Measurements from ENCODE around the gene SMOC1. TPM values are rescaled to one million over a fixed set of nuclear protein-coding genes. Genes with fewer than 3 reads are reported as not detected.

Gene SMOC1
- total and polyA plus RNA-seq, 5 donors from 2014 or later = not detected

GRCh38 chr14:70011098-70011497 is 131.9 kb downstream of the SMOC1 start:
- no peaks in the 10 kb centered on the region for H3K4me1 Mint-ChIP-seq
- H3K36me3 ChIP-seq (ENCODE audit: control insufficient read depth, insufficient read depth, low read length) = no peaks in the 10 kb centered on the region
- H3K36me3 Mint-ChIP-seq = no peaks in the 10 kb centered on the region
- H3K4me1 ChIP-seq (ENCODE audit: control insufficient read depth, insufficient read depth, low read length, poor library complexity, severe bottlenecking) = no peaks in the 10 kb centered on the region
- ATAC-seq (ENCODE audit: low read depth in 2 of 2) (no peak), DNase-seq (no peak)
- no peak overlapping the region for H3K4me3 ChIP-seq (ENCODE audit: low read depth, low read length)
- H3K27me3 ChIP-seq (ENCODE audit: control insufficient read depth, insufficient read depth, low read length) = no peaks in the 10 kb centered on the region
- no peak overlapping the region for H3K27ac Mint-ChIP-seq
- H3K9me3 Mint-ChIP-seq = peaks cover 0 to 3% (median 0%) of the 10 kb centered on the region in 7 donors
- no peaks in the 10 kb centered on the region for H3K9me3 ChIP-seq (ENCODE audit: control insufficient read depth in 2 of 2, low read length in 2 of 2)
- H3K27me3 Mint-ChIP-seq = peaks cover 17% of the 10 kb centered on the region
- no peak overlapping the region for H3K4me3 Mint-ChIP-seq
- H3K27ac ChIP-seq (ENCODE audit: insufficient read depth, low read length, poor library complexity, severe bottlenecking) = no peak overlapping the region

- DNase-seq (no peak), ATAC-seq (ENCODE audit: low read depth in 2 of 2) (no peak)
- Mint-ChIP-seq H3K36me3 (no peaks in the 10 kb centered on the region), H3K4me1 (no peaks in the 10 kb centered on the region), H3K27me3 (peaks cover 17% of the 10 kb centered on the region), H3K27ac (no peak overlapping the region), H3K4me3 (no peak overlapping the region), H3K9me3 (peaks cover 0 to 3% (median 0%) of the 10 kb centered on the region in 7 donors)
- no peak overlapping the region for H3K27ac ChIP-seq (ENCODE audit: insufficient read depth, low read length, poor library complexity, severe bottlenecking)
- no peak overlapping the region for H3K4me3 ChIP-seq (ENCODE audit: low read depth, low read length)
- H3K36me3 ChIP-seq (ENCODE audit: control insufficient read depth, insufficient read depth, low read length) = no peaks in the 10 kb centered on the region
- H3K4me1 ChIP-seq (ENCODE audit: control insufficient read depth, insufficient read depth, low read length, poor library complexity, severe bottlenecking) = no peaks in the 10 kb centered on the region
- no peaks in the 10 kb centered on the region for H3K27me3 ChIP-seq (ENCODE audit: control insufficient read depth, insufficient read depth, low read length)
- H3K9me3 ChIP-seq (ENCODE audit: control insufficient read depth in 2 of 2, low read length in 2 of 2) = no peaks in the 10 kb centered on the region
These were observed 132.5 kb downstream of the SMOC1 start for GRCh38 chr14:70011708-70012107.

- peaks cover 0 to 3% (median 0%) of the 10 kb centered on the region in 7 donors for H3K9me3 Mint-ChIP-seq
- Histone ChIP-seq H3K27ac (ENCODE audit: insufficient read depth, low read length, poor library complexity, severe bottlenecking) (no peak overlapping the region), H3K9me3 (ENCODE audit: control insufficient read depth in 2 of 2, low read length in 2 of 2) (no peaks in the 10 kb centered on the region), H3K27me3 (ENCODE audit: control insufficient read depth, insufficient read depth, low read length) (no peaks in the 10 kb centered on the region), H3K4me1 (ENCODE audit: control insufficient read depth, insufficient read depth, low read length, poor library complexity, severe bottlenecking) (no peaks in the 10 kb centered on the region), H3K36me3 (ENCODE audit: control insufficient read depth, insufficient read depth, low read length) (no peaks in the 10 kb centered on the region), H3K4me3 (ENCODE audit: low read depth, low read length) (no peak overlapping the region)
- H3K4me3 Mint-ChIP-seq = no peak overlapping the region
- DNase-seq = peak in 1 of 3 donors; percentile 27
- no peaks in the 10 kb centered on the region for H3K36me3 Mint-ChIP-seq
- H3K4me1 Mint-ChIP-seq = peaks cover 0 to under 1% (median 0%) of the 10 kb centered on the region in 4 donors
- H3K27ac Mint-ChIP-seq = no peak overlapping the region
- no peak for ATAC-seq (ENCODE audit: low read depth in 2 of 2)
- peaks cover 22% of the 10 kb centered on the region for H3K27me3 Mint-ChIP-seq
These were observed 134.2 kb downstream of the SMOC1 start for GRCh38 chr14:70013271-70013873.

- no peaks in the 10 kb centered on the region for H3K9me3 ChIP-seq (ENCODE audit: control insufficient read depth in 2 of 2, low read length in 2 of 2)
- no peak overlapping the region for H3K4me3 ChIP-seq (ENCODE audit: low read depth, low read length)
- Mint-ChIP-seq H3K36me3 (no peaks in the 10 kb centered on the region), H3K27ac (no peak overlapping the region), H3K9me3 (peaks cover 0 to 3% (median 0%) of the 10 kb centered on the region in 7 donors), H3K4me3 (no peak overlapping the region), H3K27me3 (peaks cover 17% of the 10 kb centered on the region), H3K4me1 (peaks cover 0 to 2% (median 0%) of the 10 kb centered on the region in 4 donors)
- DNase-seq (no peak), ATAC-seq (ENCODE audit: low read depth in 2 of 2) (no peak)
- H3K36me3 ChIP-seq (ENCODE audit: control insufficient read depth, insufficient read depth, low read length) = no peaks in the 10 kb centered on the region
- no peaks in the 10 kb centered on the region for H3K27me3 ChIP-seq (ENCODE audit: control insufficient read depth, insufficient read depth, low read length)
- no peaks in the 10 kb centered on the region for H3K4me1 ChIP-seq (ENCODE audit: control insufficient read depth, insufficient read depth, low read length, poor library complexity, severe bottlenecking)
- no peak overlapping the region for H3K27ac ChIP-seq (ENCODE audit: insufficient read depth, low read length, poor library complexity, severe bottlenecking)
These were observed 135.3 kb downstream of the SMOC1 start for GRCh38 chr14:70014406-70015095.

GRCh38 chr14:70018230-70018629 is 139.0 kb downstream of the SMOC1 start:
- Histone ChIP-seq H3K9me3 (ENCODE audit: control insufficient read depth in 2 of 2, low read length in 2 of 2) (no peaks in the 10 kb centered on the region), H3K27ac (ENCODE audit: insufficient read depth, low read length, poor library complexity, severe bottlenecking) (no peak overlapping the region), H3K27me3 (ENCODE audit: control insufficient read depth, insufficient read depth, low read length) (no peaks in the 10 kb centered on the region), H3K4me3 (ENCODE audit: low read depth, low read length) (no peak overlapping the region), H3K36me3 (ENCODE audit: control insufficient read depth, insufficient read depth, low read length) (no peaks in the 10 kb centered on the region), H3K4me1 (ENCODE audit: control insufficient read depth, insufficient read depth, low read length, poor library complexity, severe bottlenecking) (no peaks in the 10 kb centered on the region)
- Mint-ChIP-seq H3K9me3 (peaks cover 0 to 3% (median 0%) of the 10 kb centered on the region in 7 donors), H3K27me3 (peaks cover 24% of the 10 kb centered on the region), H3K27ac (no peak overlapping the region), H3K4me3 (no peak overlapping the region), H3K36me3 (no peaks in the 10 kb centered on the region), H3K4me1 (peaks cover 0 to 2% (median 0%) of the 10 kb centered on the region in 4 donors)
- DNase-seq (no peak), ATAC-seq (ENCODE audit: low read depth in 2 of 2) (no peak)

- ATAC-seq (ENCODE audit: low read depth in 2 of 2) = peak in 1 of 2 donors; percentile 28
- Histone ChIP-seq H3K27me3 (ENCODE audit: control insufficient read depth, insufficient read depth, low read length) (no peaks in the 10 kb centered on the region), H3K27ac (ENCODE audit: insufficient read depth, low read length, poor library complexity, severe bottlenecking) (no peak overlapping the region), H3K4me1 (ENCODE audit: control insufficient read depth, insufficient read depth, low read length, poor library complexity, severe bottlenecking) (no peaks in the 10 kb centered on the region), H3K4me3 (ENCODE audit: low read depth, low read length) (no peak overlapping the region), H3K36me3 (ENCODE audit: control insufficient read depth, insufficient read depth, low read length) (no peaks in the 10 kb centered on the region), H3K9me3 (ENCODE audit: control insufficient read depth in 2 of 2, low read length in 2 of 2) (no peaks in the 10 kb centered on the region)
- Mint-ChIP-seq H3K9me3 (peaks cover 0 to 3% (median 0%) of the 10 kb centered on the region in 7 donors), H3K27ac (no peak overlapping the region), H3K27me3 (peaks cover 24% of the 10 kb centered on the region), H3K36me3 (no peaks in the 10 kb centered on the region), H3K4me1 (peaks cover 0 to 2% (median 0%) of the 10 kb centered on the region in 4 donors), H3K4me3 (no peak overlapping the region)
- DNase-seq = peak in 1 of 3 donors; percentile 20
These were observed 139.5 kb downstream of the SMOC1 start for GRCh38 chr14:70018713-70019211.

GRCh38 chr14:70019695-70020094 is 140.5 kb downstream of the SMOC1 start:
- H3K27me3 Mint-ChIP-seq = peaks cover 20% of the 10 kb centered on the region
- H3K27ac ChIP-seq (ENCODE audit: insufficient read depth, low read length, poor library complexity, severe bottlenecking) = no peak overlapping the region
- H3K9me3 ChIP-seq (ENCODE audit: control insufficient read depth in 2 of 2, low read length in 2 of 2) = no peaks in the 10 kb centered on the region
- ATAC-seq (ENCODE audit: low read depth in 2 of 2) (no peak), DNase-seq (no peak)
- H3K4me3 Mint-ChIP-seq = no peak overlapping the region
- no peaks in the 10 kb centered on the region for H3K27me3 ChIP-seq (ENCODE audit: control insufficient read depth, insufficient read depth, low read length)
- peaks cover 0 to 2% (median 0%) of the 10 kb centered on the region in 4 donors for H3K4me1 Mint-ChIP-seq
- no peaks in the 10 kb centered on the region for H3K36me3 ChIP-seq (ENCODE audit: control insufficient read depth, insufficient read depth, low read length)
- no peak overlapping the region for H3K27ac Mint-ChIP-seq
- no peak overlapping the region for H3K4me3 ChIP-seq (ENCODE audit: low read depth, low read length)
- no peaks in the 10 kb centered on the region for H3K36me3 Mint-ChIP-seq
- no peaks in the 10 kb centered on the region for H3K4me1 ChIP-seq (ENCODE audit: control insufficient read depth, insufficient read depth, low read length, poor library complexity, severe bottlenecking)
- no peaks in the 10 kb centered on the region for H3K9me3 Mint-ChIP-seq
